Measurements from ENCODE around the gene SPATA2L.

DNA sequence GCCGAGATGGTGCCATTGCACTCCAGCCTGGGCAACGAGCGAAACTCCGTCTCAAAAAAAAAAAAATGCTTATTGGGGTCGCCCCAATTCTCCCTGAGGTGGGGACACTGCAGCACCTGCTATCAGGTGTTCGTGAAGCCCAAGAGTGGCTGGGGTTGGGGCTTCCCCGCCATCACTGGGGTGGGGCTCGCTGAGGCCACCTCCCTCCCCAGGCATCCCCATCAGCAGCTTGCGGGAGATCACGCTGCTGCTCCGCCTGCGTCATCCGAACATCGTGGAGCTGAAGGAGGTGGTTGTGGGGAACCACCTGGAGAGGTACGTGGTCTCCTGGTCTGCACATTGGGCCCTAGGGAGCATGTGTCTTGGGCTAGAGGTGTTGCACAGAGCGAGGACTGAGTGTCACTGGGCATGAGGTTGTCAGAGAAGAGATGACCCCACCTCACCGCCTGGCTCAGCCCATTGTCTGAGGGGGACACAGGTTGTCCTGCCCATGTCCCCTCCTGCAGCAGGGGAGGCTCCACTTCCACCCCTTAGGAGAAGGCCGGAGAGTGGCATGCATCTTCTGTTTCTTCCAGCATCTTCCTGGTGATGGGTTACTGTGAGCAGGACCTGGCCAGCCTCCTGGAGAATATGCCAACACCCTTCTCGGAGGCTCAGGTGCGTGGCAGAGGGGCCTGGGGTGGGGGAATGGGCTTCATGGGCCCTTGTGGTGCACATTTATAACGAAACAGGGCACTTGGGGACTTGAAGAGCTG, 10.1 kb downstream of the SPATA2L start:
- TF ChIP-seq, protein P1, sequence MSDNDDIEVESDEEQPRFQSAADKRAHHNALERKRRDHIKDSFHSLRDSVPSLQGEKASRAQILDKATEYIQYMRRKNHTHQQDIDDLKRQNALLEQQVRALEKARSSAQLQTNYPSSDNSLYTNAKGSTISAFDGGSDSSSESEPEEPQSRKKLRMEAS (IDR thresholded peaks at IDR 0.05): no peak
- TF ChIP-seq POLR2A (IDR thresholded peaks at IDR 0.05; ENCODE audit: control extremely low read depth in 1 of 2, low read depth in 2 of 2, low read length in 2 of 2) (no peak), FOSL1 (IDR thresholded peaks at IDR 0.05; ENCODE audit: insufficient read depth, low read depth, low read length) (no peak), POLR2AphosphoS5 (IDR thresholded peaks at IDR 0.05; ENCODE audit: low read depth, low read length) (no peak)

Data from H1 (cell line).